GM18498 (cell line): ENCODE results near the gene P2RY6.

Experiments used
- ATAC-seq: cut with Tn5 transposase; IDR thresholded peaks from one replicate; pipeline ENCODE4 v1.9.1; 2021; ENCODE audit warnings: mild to moderate bottlenecking, moderate library complexity; ENCODE audit not compliant: unreplicated experiment

Gene P2RY6

DNA sequence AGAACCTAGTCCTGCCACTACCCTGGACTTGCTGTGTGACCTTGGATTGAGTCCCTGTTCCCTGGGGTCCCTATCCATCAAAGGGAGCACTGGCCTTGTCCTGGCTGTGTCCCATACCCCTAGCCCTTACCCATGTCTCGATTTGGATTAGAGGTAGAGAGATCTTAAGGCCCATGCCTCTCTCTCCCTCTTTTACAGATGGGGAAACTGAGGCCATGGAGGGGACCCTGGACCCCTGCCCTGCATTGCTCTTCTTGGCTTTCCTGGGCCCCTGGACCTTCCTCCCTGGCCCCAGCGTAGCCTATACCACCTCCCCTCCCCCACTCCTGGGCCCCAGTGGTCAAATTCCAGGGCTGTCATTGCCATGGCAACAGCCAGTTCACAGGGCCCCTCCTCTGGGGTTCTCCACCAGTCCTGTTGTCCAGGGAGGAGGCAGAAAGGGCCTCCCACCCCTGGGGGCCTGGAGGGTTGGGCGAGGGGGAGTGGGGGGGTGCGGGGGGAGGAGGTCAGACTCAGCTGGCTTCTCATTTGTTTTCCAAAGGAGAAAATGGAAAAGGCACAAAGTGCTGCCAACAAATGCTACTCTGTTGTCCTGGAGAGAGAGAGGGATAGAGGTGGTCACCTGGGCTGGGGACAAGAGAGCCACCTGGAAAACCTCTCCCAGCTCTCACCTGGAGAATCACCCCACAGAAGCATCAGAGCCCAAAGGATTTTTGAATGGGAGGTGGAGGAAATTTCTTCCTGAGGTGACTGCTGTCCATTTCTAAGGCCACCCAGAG lies 59.2 kb downstream of the P2RY6 start:
- ATAC-seq: no peak

GRCh38 chr11:73333173-73333572 lies 61.0 kb downstream of the P2RY6 start:
- no peak for ATAC-seq

DNA sequence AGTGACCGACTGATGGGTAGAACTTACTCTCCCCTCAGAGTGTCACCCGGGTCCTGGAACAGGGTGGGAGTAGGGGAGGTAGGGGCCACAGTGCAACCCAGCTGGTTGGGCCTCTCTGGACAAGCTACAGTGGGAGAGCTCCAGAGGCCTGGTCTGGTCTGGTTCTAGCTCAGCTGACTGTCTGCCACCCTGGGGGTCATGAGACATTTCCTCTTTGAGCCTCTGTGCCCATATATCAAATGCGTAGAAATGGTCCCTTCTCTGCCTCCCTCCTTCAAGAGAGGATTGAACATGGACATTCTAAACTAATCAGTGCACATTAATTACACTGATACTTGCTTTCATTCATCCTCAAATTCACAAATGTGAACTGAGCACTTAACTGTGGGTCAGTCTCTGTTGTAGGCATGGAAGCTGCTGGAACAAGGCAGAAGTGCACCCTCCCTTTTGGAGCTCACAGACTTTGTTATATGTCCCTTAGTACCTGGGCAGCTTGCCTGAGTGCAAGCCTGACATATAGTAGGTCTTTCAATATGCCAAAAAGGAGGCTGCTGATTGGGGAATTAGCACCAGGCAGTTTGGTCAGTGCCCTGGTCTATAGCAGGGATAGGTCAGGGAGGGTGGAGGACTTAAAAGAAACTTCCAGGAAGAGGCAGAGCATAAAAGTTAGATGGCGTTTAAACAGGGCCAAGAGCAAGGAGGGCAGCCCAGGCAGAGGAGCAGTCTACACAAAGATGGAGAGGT lies 61.7 kb downstream of the P2RY6 start:
- ATAC-seq: no peak

GRCh38 chr11:73334384-73335203 lies 62.5 kb downstream of the P2RY6 start:
- no peak for ATAC-seq

DNA sequence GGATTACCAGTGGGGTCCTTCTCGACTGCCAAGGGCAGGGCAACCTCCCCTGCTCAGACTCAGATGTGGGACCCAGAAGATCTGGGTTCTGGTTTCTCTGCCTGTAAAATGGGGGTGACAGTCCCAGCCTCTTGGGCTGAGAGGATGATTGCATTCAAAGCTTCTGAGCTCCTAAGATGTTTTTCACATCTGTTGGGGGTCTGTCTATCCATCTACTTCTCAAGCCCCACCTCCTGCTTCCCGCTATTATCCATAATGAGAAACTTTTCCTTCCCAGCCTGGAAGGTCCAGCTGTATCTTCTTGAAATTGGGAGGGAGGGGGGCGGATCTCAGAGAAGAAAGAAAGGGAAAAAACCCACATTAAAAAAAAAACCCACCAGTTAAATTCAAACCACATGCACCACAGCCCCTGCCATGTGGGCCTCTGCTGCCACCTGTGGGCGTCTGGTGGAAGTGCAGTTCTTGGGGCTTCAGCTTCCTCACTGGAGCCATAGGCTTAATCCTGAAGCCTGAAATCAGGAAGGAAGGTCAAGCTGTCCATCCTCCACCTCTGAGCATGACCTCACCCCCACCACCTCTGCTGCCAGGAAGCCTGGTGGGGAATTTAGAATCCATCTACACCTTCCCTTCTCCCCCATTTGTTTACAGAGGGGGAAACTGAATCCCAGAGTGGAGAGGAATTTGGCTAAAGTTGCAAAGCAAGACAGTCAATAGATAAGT lies 63.2 kb downstream of the P2RY6 start:
- ATAC-seq: no peak

- no peak for ATAC-seq
Measured at GRCh38 chr11:73337846-73338245, 65.7 kb downstream of the P2RY6 start.

- no peak for ATAC-seq
Measured at GRCh38 chr11:73338279-73338678, 66.1 kb downstream of the P2RY6 start.

DNA sequence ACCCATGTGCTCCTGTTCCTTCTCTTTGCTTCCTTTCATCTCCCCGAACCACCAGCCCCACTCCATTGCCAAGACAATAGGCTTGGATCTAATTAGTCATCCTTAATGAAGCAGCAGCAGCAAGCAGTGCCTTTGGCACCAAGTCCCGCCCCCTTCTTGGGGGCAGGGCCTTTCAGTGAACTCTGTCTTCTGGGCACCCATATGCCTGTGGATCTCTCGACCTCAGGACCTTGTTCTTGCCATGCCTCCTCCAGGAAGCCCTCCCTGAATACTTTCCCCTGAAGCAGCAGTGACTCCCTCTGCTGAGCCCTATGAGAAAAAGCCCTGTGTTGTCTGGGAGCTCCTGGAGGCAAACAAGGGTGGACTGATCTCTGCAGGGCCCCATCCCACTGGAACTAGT lies 68.0 kb downstream of the P2RY6 start:
- no peak for ATAC-seq

GRCh38 chr11:73342633-73343032 lies 70.5 kb downstream of the P2RY6 start:
- no peak for ATAC-seq

GRCh38 chr11:73343076-73343873 lies 71.1 kb downstream of the P2RY6 start:
- ATAC-seq: no peak

GRCh38 chr11:73344191-73344607 lies 72.1 kb downstream of the P2RY6 start:
- ATAC-seq: no peak

- no peak for ATAC-seq
Measured at GRCh38 chr11:73345481-73346160, 73.5 kb downstream of the P2RY6 start.

DNA sequence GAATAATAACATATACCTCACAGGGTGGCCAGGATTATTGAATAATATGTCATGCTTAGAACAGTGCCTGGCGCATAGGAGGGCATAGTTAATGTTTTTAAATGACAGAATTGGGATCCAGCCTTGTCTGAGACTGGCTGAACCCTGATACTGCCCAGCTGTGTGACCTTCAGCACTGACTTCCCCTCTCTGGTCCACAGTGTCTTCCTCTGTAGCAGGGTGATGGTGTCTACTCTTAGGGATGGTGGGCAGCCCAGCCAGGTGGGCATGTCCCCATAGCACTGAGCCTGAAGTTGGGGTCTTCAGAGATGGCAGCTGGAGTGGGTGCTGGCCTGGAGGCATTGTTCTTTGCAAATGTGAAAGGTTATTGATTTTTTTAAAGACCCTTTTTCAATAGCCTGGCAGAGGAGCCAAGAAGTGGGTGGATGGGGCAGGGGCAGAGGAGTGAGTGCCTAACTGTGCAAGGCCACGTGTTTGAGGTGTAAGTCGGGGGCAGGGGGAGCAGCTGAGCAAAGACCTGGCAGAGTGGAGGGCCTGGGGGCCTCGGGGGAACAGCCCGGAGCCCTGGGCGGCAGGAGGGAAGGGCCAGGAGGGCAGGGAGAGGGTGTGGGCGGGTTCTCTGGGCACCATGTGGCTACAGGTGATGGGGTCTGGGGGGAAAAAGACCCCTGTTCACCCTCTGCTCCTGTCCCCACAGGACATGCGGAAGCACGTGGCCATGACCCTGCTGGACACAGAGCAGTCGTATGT lies 74.2 kb downstream of the P2RY6 start:
- ATAC-seq: no peak

DNA sequence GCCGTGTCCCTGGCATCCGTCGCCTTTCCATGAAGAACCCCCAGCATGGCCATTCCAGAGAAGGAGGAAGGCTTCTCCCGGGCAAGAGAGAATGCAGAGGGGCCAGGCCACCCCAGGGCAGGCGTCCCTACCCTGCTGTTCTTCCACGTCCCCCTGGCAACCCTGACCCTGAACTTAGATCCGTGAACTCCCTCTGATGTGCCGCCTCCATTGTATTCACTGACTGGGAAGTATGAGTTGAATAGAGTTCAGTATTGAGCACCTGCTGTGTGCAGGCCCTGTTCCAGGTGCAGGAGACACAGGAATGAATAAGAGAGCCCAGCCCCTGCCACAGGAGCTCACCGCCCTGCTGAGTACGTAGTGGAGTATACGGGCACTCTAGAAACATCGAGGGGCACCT lies 74.9 kb downstream of the P2RY6 start:
- no peak for ATAC-seq
